Left renal pelvis (tissue), 4 donors: ENCODE results near the gene NECTIN2. TPM values are rescaled to one million over a fixed set of nuclear protein-coding genes. Genes with fewer than 3 reads are reported as not detected.
A peak's percentile ranks its signal among the peaks of the same experiment; 100 is the strongest.
"Not testable (repeated sequence)": the region's sequence is repeated elsewhere in the genome, so short reads cannot be mapped to it uniquely, and the experiment has no call there.

Source experiments
- DNase-seq, 4 donors: peaks; one replicate each; pipeline ENCODE4 v3.0.0-alpha.2; 2013; ENCODE audit warnings: low read depth in 4 of 4, low spot score in 3 of 4
- polyA plus RNA-seq, 4 donors: library from polyadenylated mRNA; unstranded; fragments of 120-200 nt; gene quantifications; one replicate each; pipeline ENCODE4 v1.2.1, GENCODE V29; 2013; ENCODE audit not compliant: insufficient read length in 4 of 4

Gene NECTIN2
- polyA plus RNA-seq, 4 donors = 74.3 to 165 (median 151) TPM

- no peak for DNase-seq
Measured at GRCh38 chr19:44816301-44816700, 29.8 kb upstream of the NECTIN2 start.

- no peak for DNase-seq
Measured at GRCh38 chr19:44817725-44818465, 28.2 kb upstream of the NECTIN2 start.

GRCh38 chr19:44818466-44819031, 27.5 kb upstream of the NECTIN2 start:
- DNase-seq = no peak

DNA sequence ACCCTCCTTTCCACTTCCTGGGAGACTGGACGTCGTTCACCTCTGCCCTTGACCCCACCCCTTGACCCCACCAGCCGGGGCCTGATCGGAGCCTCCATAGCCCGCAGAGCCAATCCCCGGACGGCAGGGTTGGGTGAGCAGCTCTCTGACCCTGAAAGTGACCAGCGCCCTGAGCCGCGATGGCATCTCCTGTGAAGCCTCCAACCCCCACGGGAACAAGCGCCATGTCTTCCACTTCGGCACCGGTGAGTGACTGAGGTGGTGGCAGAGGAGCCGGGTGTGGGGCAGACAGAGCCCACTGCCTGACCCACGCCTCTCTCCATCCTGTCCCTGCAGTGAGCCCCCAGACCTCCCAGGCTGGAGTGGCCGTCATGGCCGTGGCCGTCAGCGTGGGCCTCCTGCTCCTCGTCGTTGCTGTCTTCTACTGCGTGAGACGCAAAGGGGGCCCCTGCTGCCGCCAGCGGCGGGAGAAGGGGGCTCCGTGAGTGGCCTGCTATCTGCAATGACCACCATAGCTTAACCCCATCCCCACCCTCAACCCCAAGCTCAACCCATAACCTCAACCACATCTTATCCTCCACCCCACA, 26.8 kb upstream of the NECTIN2 start:
- no peak for DNase-seq

DNA sequence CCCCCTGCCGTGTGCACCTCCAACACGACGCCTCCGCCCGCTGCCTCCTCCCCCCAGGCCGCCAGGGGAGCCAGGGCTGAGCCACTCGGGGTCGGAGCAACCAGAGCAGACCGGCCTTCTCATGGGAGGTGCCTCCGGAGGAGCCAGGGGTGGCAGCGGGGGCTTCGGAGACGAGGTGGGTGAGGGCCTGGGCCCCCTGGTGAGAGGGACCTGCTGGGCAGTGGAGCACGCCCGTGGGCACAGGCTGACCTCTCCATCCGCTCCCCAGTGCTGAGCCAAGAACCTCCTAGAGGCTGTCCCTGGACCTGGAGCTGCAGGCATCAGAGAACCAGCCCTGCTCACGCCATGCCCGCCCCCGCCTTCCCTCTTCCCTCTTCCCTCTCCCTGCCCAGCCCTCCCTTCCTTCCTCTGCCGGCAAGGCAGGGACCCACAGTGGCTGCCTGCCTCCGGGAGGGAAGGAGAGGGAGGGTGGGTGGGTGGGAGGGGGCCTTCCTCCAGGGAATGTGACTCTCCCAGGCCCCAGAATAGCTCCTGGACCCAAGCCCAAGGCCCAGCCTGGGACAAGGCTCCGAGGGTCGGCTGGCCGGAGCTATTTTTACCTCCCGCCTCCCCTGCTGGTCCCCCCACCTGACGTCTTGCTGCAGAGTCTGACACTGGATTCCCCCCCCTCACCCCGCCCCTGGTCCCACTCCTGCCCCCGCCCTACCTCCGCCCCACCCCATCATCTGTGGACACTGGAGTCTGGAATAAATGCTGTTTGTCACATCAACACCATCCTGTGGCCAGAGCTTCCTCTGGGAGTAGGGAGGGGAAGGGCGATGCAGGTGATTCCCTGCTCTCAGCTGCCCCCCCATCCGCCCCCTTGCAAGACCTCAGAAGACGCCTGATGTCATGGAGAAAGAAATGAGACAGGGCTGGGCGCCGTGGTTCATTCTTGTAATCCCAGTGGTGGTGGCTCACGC, 25.2 kb upstream of the NECTIN2 start:
- no peak for DNase-seq

- no peak for DNase-seq
Measured at GRCh38 chr19:44822177-44822576, 23.9 kb upstream of the NECTIN2 start.

- no peak for DNase-seq
Measured at GRCh38 chr19:44822670-44823372, 23.3 kb upstream of the NECTIN2 start.

- no peak for DNase-seq
Measured at GRCh38 chr19:44823373-44823698, 22.8 kb upstream of the NECTIN2 start.

GRCh38 chr19:44824761-44825160, 21.3 kb upstream of the NECTIN2 start:
- no peak for DNase-seq

GRCh38 chr19:44832875-44833274, 13.2 kb upstream of the NECTIN2 start:
- DNase-seq = not testable (repeated sequence)

- not testable (repeated sequence) for DNase-seq
Measured at GRCh38 chr19:44834399-44834798, 11.7 kb upstream of the NECTIN2 start.

GRCh38 chr19:44839276-44839675, 6.8 kb upstream of the NECTIN2 start:
- no peak for DNase-seq

DNA sequence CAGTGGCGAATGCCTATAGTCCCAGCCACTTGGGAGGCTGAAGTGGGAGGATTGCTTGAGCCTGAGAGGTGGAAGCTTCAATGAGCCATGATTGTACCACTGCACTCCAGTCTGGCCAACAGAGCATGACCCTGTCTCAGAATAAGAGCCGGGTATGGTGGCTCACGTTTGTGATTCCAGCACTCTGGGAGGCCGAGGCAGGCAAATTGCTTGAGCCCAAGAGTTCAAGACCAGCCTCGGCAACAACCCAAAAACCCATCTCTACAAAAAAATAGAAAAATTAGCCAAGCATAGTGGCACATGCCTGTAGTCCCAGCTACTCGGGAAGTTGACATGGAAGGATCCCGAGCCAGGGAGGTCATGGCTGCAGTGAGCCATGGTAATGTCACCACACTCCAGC, 5.3 kb upstream of the NECTIN2 start:
- DNase-seq = no peak

GRCh38 chr19:44841231-44841630, 4.9 kb upstream of the NECTIN2 start:
- DNase-seq = no peak

GRCh38 chr19:44845286-44845611, 848 bp upstream of the NECTIN2 start:
- DNase-seq = no peak

DNA sequence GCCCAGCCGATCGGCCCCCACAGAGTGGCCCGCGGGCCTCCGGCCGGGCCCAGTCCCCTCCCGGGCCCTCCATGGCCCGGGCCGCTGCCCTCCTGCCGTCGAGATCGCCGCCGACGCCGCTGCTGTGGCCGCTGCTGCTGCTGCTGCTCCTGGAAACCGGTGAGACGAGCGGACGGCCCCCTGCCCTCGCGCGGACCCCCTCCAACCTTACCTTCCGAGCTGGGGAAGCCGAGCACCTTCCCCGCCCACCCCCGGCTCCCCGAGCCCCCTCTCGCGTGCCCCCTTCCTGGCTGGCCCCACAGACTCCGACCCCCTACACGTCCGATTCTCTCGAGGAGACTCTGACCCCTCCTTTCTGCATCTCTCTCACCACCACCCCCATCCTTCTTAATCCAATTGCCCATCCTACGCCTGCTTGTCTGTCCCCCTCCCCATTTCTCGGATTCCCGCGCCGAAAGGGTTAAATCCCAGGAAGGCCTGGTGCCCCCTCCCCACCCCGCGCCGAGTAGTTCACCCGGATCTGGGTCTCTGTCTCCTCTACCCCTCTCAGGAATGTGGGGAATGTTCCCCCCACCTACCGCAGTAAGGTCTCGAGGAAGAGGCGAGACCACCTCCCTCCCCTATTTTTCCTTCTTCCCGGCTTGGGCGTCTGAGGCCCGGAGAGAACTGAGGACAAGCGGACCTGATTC, 502 bp downstream of the NECTIN2 start:
- peak; percentile 46 to 59 (median 53) for DNase-seq

GRCh38 chr19:44847144-44848035, 1.3 kb downstream of the NECTIN2 start:
- DNase-seq = peak in 3 of 4 donors; percentile 46 to 57 (median 57)

GRCh38 chr19:44848036-44848811, 2.1 kb downstream of the NECTIN2 start:
- DNase-seq = peak in 3 of 4 donors; percentile 23 to 45 (median 27)
